ENCODE data around the gene SCRT2. TPM values are rescaled to one million over a fixed set of nuclear protein-coding genes. Genes with fewer than 3 reads are reported as not detected.

The SCRT2 gene
- total and polyA plus RNA-seq, 2 of the 8 experiments (the other 6 are each of a cell fraction or from before 2014, with no cell fraction given): 0.12 to 0.34 TPM

DNA sequence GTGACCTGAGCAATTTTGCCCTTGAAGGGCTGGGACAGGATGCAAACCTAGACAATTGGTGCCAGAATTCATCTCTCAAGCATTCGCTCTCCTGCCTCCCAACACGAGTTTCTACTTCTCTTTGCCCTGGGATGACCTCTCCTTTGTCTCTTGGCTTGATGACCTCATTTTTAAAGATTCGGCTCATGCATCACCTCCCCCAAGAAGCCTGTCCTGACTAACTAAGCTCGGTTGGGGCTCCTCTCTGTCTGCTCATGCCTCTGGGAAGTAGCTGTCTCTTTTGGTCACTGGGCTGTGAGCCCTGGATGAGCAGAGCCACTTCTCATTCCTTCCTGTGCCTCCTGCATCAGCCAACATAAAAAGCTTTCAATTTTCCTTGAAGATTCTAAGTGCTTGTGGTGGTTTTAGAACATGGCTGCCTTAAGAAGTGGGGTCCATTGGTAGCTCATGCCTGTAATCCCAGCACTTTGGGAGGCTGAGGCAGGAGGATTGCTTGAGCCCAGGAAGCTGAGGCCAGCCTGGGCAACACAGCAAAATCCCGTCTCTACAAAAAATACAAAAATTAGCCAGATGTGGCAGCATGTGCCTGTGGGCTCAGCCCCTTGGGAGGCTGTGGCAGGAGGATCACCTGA, 54.4 kb downstream of the SCRT2 start:
- DNase-seq (ENCODE audit: low read depth in 1 of 2, low spot score in 2 of 2): no peak
- no peak overlapping the region for H3K23ac ChIP-seq (ENCODE audit: insufficient read length)
- ChIA-PET POLR2A (ENCODE audit: partially characterized antibody) (interaction anchor here (1.1 kb wide), 1 partner anchor 23 kb away, joined by 3 read pairs; no protein-coding TSS in a partner anchor), CTCF (ENCODE audit: partially characterized antibody) (interaction anchor here (0.8 to 2.9 kb wide), 11 partner anchors 8 to 60 kb away, joined by 3 to 10 read pairs (median 5); no protein-coding TSS in a partner anchor)
- no peak overlapping the region for H3K14ac ChIP-seq (ENCODE audit: insufficient read length)
- H2BK120ac ChIP-seq (replicated peaks; ENCODE audit: low read depth, low read length): no peak overlapping the region
- no peaks in the 10 kb centered on the region for H4K20me1 ChIP-seq (replicated peaks in 1 of 2; ENCODE audit: control insufficient read depth in 1 of 2, insufficient read depth in 2 of 2, low read length in 2 of 2)
- H2BK15ac ChIP-seq (ENCODE audit: low read length): no peak overlapping the region
- H3K4me3 ChIP-seq (ENCODE audit: extremely low read depth in 1 of 4, insufficient read depth in 2 of 4, low read depth in 3 of 4, low read length in 4 of 4): no peak overlapping the region
- no peak overlapping the region for H4K91ac ChIP-seq (replicated peaks; ENCODE audit: insufficient read length, low read length)
- no peak overlapping the region for H2BK5ac ChIP-seq (ENCODE audit: low read depth, low read length)
- no peak overlapping the region; a peak in 2 of 7 replicates for H3K9ac ChIP-seq (replicated peaks in 1 of 4; ENCODE audit: extremely low read depth in 1 of 4, low read depth in 3 of 4, low read length in 3 of 4)
- H2AFZ ChIP-seq (ENCODE audit: low read length): peak overlapping the region; percentile 17; the same call in 1 of the 2 replicates
- H4K8ac ChIP-seq (ENCODE audit: extremely low read depth, insufficient read depth, low read length): no peak overlapping the region
- H3K79me2 ChIP-seq (ENCODE audit: control insufficient read depth in 1 of 2, insufficient read depth in 2 of 2, low read length in 2 of 2): no peaks in the 10 kb centered on the region
- H3K79me1 ChIP-seq (ENCODE audit: low read depth, low read length): no peaks in the 10 kb centered on the region
- no peak overlapping the region for H3K4ac ChIP-seq (replicated peaks; ENCODE audit: insufficient read length, low read depth, low read length)
- H3K9me3 ChIP-seq (ENCODE audit: insufficient read depth in 2 of 2, low read depth in 1 of 2, low read length in 1 of 2): no peaks in the 10 kb centered on the region
- H2BK12ac ChIP-seq (ENCODE audit: low read depth, low read length): no peak overlapping the region
- H3K56ac ChIP-seq (replicated peaks; ENCODE audit: insufficient read length, low read depth, low read length): no peak overlapping the region
- no peak overlapping the region for H2AK5ac ChIP-seq (ENCODE audit: low read depth, low read length)
- H4K5ac ChIP-seq (ENCODE audit: insufficient read length, low read depth, low read length): no peak overlapping the region
- H3K36me3 ChIP-seq (ENCODE audit: control insufficient read depth in 2 of 4, insufficient read depth in 4 of 4, low read length in 3 of 4): no peaks in the 10 kb centered on the region
- no peak for FAIRE-seq
- H3K27me3 ChIP-seq (replicated peaks in 1 of 4; ENCODE audit: control insufficient read depth in 3 of 4, extremely low read depth in 1 of 4, insufficient read depth in 3 of 4, low read length in 3 of 4): no peaks in the 10 kb centered on the region
- no peak overlapping the region for H2BK20ac ChIP-seq (ENCODE audit: low read length)
- WGBS, 2 experiments (ENCODE audit: extremely low coverage in 1 of 2, insufficient coverage in 1 of 2, insufficient read length in 1 of 2, insufficient replicate concordance in 2 of 2, low coverage in 1 of 2, low lambda C conversion rate in 2 of 2, missing lambda C conversion rate in 1 of 2): 69% methylated on average over 5 of the region's 5 CpGs; no CpG with 5 or more reads in 1 of the 2 experiments
- H3K23me2 ChIP-seq (ENCODE audit: low read depth, low read length): no peaks in the 10 kb centered on the region
- H3K4me2 ChIP-seq (ENCODE audit: insufficient read depth in 1 of 2, low read depth in 2 of 2, low read length in 2 of 2): no peak overlapping the region
- H3K18ac ChIP-seq (ENCODE audit: extremely low read depth, low read length): no peak overlapping the region
- H3K4me1 ChIP-seq (replicated peaks in 1 of 4; ENCODE audit: control insufficient read depth in 3 of 4, insufficient read depth in 4 of 4, low read length in 3 of 4): 0 out of 7 replicates have a peak, but pooled peaks cover 0 to 5% (median 2%) of the 10 kb centered on the region in 4 experiments
- TF ChIP-seq KDM5A (IDR thresholded peaks at IDR 0.05; ENCODE audit: low read length): no peak
- TF ChIP-seq RXRA (IDR thresholded peaks at IDR 0.05; ENCODE audit: insufficient read depth, low read depth, low read length): no peak
- no peak for TF ChIP-seq PHF8 (conservative IDR thresholded peaks at IDR 0.05; ENCODE audit: low read depth, low read length)
- TF ChIP-seq CHD2 (IDR thresholded peaks at IDR 0.05; ENCODE audit: low read length): no peak
- TF ChIP-seq CTBP2 (IDR thresholded peaks at IDR 0.05; ENCODE audit: borderline replicate concordance, insufficient read depth, insufficient read length, low read length): no peak
- no peak for TF ChIP-seq TBP (IDR thresholded peaks at IDR 0.05; ENCODE audit: low read depth, low read length)
- TF ChIP-seq GABPA (IDR thresholded peaks at IDR 0.05; ENCODE audit: borderline replicate concordance, insufficient read depth, low read length): no peak
- no peak for TF ChIP-seq GTF2F1 (IDR thresholded peaks at IDR 0.05; ENCODE audit: borderline replicate concordance, low read depth, low read length)
- no peak for TF ChIP-seq BACH1 (IDR thresholded peaks at IDR 0.05; ENCODE audit: low read length)
- no peak for TF ChIP-seq MAFK (IDR thresholded peaks at IDR 0.05; ENCODE audit: low read depth, low read length)
- no peak for TF ChIP-seq YY1 (IDR thresholded peaks at IDR 0.05; ENCODE audit: low read depth, low read length)
- no peak for TF ChIP-seq SIN3A (conservative IDR thresholded peaks at IDR 0.05 in 1 of 2, IDR thresholded peaks at IDR 0.05 in 1 of 2; ENCODE audit: low read depth in 1 of 2, low read length in 2 of 2)
- TF ChIP-seq BRCA1 (IDR thresholded peaks at IDR 0.05; ENCODE audit: low read depth, low read length): no peak
- no peak for TF ChIP-seq ASH2L (IDR thresholded peaks at IDR 0.05; ENCODE audit: low read length)
- no peak overlapping the region for H3K27ac ChIP-seq (ENCODE audit: low read depth, low read length)
